Adrenal gland (tissue), 12 donors: ENCODE results near the gene LYRM1. TPM values are rescaled to one million over a fixed set of nuclear protein-coding genes. Genes with fewer than 3 reads are reported as not detected.
A peak's percentile ranks its signal among the peaks of the same experiment; 100 is the strongest.

ENCODE experiments used
- DNase-seq, 7 donors: peaks; one replicate each; pipeline ENCODE4 v3.0.0-alpha.2; 2019 to 2020
- H3K27ac ChIP-seq, 5 donors: fragments of 200-600 bp; sonication (generic) in 4 of 5; 1 replicate in 3 of 5; 2 replicates in 2 of 5; pipeline versions ENCODE4 v1.5.1 to v1.8.0; 2016 to 2020; ENCODE audit warnings: mild to moderate bottlenecking in 1 of 5
- H3K27me3 ChIP-seq: fragments of 200-600 bp; 2 replicates; pipeline ENCODE4 v1.8.0; 2021
- H3K36me3 ChIP-seq, 2 donors: fragments of 200-600 bp; replicated peaks in 1 of 2; 1 replicate in 1 of 2; 2 replicates in 1 of 2; pipeline versions ENCODE4 v1.5.1 to v1.8.0; 2018 to 2022
- H3K4me1 ChIP-seq, 2 donors: fragments of 200-600 bp; replicated peaks in 1 of 2; 1 replicate in 1 of 2; 2 replicates in 1 of 2; pipeline versions ENCODE4 v1.5.1 to v1.8.0; 2018 to 2021
- H3K4me3 ChIP-seq, 4 donors: fragments of 200-600 bp; sonication (generic) in 3 of 4; one replicate each; pipeline ENCODE4 v1.5.1; 2016 to 2018
- H3K9me3 ChIP-seq, 3 donors: fragments of 200-600 bp; sonication (generic) in 1 of 3; replicated peaks in 1 of 3; 1 replicate in 2 of 3; 2 replicates in 1 of 3; pipeline versions ENCODE4 v1.5.1 to v1.8.0; 2016 to 2021
- POLR2A ChIP-seq, 2 donors: fragments of 450-650 bp; IDR thresholded peaks; one replicate each; pipeline ENCODE4 v1.6.1; 2017; ENCODE audit warnings: antibody characterized with exemption in 2 of 2, mild to moderate bottlenecking in 2 of 2, moderate library complexity in 1 of 2
- WGBS, 4 donors: extraction: QIAGEN DNeasy Blood & Tissue Kit in 2 of 4; methylation state at CpG; one replicate each; pipeline versions ENCODE4 v1.1.5 to v1.1.7; 2013 to 2017; 5-methylcytosine and 5-hydroxymethylcytosine counted together
- intact Hi-C, 2 donors: fragments of 100-400 bp; cut with DNase I; formaldehyde crosslinking; loops; one replicate each; pipeline versions ENCODE4 v1.14.1 to v1.15.0; 2022 to 2023
- polyA plus RNA-seq, 3 donors: library from polyadenylated mRNA; stranded (reverse); fragments of 200-250 nt in 2 of 3; fragments of 350-450 nt in 1 of 3; fragmentation: Illumina TruSeq in 1 of 3; extraction: RNeasy Lipid Tissue Mini Kit (QIAGEN cat#74804) in 1 of 3; gene quantifications; one replicate each; pipeline ENCODE4 v1.2.3, GENCODE V29; 2013 to 2014
- total RNA-seq, 9 donors: library from RNA; depleted of rRNA in 4 of 9; stranded (reverse); fragments of >200 nt in 4 of 9; fragments of 120-200 nt in 1 of 9; fragmentation: NEBNext Ultra II Directional in 1 of 9; extraction: Animal tissue kit (Norgen Biotek cat#: 25700) in 1 of 9; gene quantifications; one replicate each; pipeline versions ENCODE4 v1.1.0 to v1.2.4, GENCODE V29; 2013 to 2023
- TF ChIP-seq, protein P1 (sequence below), 6 experiments: fragments of 450-650 bp in 4 of 6; fragments of 200-600 bp in 2 of 6; sonication (generic) in 1 of 6; IDR thresholded peaks; 1 replicate in 5 of 6; 2 replicates in 1 of 6; pipeline versions ENCODE4 v1.5.1 to v1.8.0; 2016 to 2021; ENCODE audit warnings: antibody characterized with exemption in 6 of 6, mild to moderate bottlenecking in 2 of 6, moderate library complexity in 1 of 6
- donor health status: healthy with polysubstance abuse.
- donor health status: Bipolar disorder and iron deficiency.
- donor health status: DM: yes; HTN: yes; CAD: no.
- donor health status: DM: no; HTN: no; CAD: no.
- donor health status: DM: no; HTN: no; CAD: no.
- donor health status: DM: yes; HTN: yes; CAD: no.

Gene LYRM1
- total and polyA plus RNA-seq, 12 donors = 18.0 to 74.0 (median 38.0) TPM

DNA sequence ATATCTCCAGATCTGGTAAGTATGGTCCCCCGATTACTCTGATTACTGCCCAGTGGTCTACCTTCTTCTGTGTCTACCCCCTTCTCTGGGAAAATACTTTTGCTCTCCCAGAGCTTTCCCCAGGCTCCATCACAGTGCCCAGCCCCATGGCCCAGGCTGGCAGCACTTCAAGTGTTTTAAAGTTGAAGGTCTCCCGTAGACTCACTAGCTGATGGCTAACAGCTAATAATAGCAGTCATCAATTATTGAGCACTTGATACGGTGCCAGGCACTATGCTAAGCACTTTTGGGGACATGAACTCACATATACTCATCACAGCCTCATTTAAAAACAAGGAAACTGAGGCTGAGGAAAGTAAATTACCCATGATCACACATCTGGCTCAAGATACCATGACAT, 33.8 kb upstream of the LYRM1 start:
- peaks cover 57 to 77% of the 10 kb centered on the region in 2 donors for H3K4me1 ChIP-seq
- peak overlapping the region; percentile 50 to 85 (median 84) for H3K27ac ChIP-seq
- TF ChIP-seq, protein P1, sequence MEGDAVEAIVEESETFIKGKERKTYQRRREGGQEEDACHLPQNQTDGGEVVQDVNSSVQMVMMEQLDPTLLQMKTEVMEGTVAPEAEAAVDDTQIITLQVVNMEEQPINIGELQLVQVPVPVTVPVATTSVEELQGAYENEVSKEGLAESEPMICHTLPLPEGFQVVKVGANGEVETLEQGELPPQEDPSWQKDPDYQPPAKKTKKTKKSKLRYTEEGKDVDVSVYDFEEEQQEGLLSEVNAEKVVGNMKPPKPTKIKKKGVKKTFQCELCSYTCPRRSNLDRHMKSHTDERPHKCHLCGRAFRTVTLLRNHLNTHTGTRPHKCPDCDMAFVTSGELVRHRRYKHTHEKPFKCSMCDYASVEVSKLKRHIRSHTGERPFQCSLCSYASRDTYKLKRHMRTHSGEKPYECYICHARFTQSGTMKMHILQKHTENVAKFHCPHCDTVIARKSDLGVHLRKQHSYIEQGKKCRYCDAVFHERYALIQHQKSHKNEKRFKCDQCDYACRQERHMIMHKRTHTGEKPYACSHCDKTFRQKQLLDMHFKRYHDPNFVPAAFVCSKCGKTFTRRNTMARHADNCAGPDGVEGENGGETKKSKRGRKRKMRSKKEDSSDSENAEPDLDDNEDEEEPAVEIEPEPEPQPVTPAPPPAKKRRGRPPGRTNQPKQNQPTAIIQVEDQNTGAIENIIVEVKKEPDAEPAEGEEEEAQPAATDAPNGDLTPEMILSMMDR (IDR thresholded peaks at IDR 0.05) = no peak
- no peak for TF ChIP-seq POLR2A (IDR thresholded peaks at IDR 0.05)
- H3K9me3 ChIP-seq = no peaks in the 10 kb centered on the region
- peak; percentile 81 to 91 (median 83) for DNase-seq
- H3K27me3 ChIP-seq = no peaks in the 10 kb centered on the region
- 41 to 54% (median 43%) methylated on average over 3 of the region's 3 CpGs for WGBS, 4 donors
- intact Hi-C loops = no loop called here
- peaks cover 0 to 6% of the 10 kb centered on the region in 2 donors for H3K36me3 ChIP-seq
- no peak overlapping the region for H3K4me3 ChIP-seq

DNA sequence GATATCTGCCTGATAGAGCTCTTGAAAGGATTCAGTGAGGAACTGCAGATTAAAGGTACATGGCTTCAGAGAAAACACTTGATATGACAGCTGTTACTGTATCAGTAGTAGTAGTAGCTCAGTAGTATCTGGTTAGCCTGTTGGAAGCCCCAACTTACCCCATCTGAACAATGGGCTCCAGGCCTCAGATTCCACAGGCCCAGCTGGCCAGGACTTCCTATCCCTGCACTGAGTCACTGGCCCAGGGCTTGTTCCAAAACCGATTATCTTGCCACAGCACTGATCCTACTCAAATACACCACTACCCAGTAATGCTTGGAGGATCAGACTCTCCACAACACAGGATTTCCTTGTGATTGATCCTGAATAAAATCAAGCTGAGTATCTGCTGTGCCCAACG, 33.0 kb upstream of the LYRM1 start:
- no peaks in the 10 kb centered on the region for H3K9me3 ChIP-seq
- intact Hi-C loops = no loop called here
- H3K4me1 ChIP-seq = peaks cover 57 to 84% of the 10 kb centered on the region in 2 donors
- no peaks in the 10 kb centered on the region for H3K27me3 ChIP-seq
- no peak overlapping the region for H3K4me3 ChIP-seq
- no peaks in the 10 kb centered on the region for H3K36me3 ChIP-seq
- whole genome bisulfite sequencing, 4 donors = 40 to 67% (median 57%) methylated on average over 1 to 2 of the region's 2 CpGs; no CpG with 5 or more reads in 1 of the 4 donors
- DNase-seq = peak in 5 of 7 donors; percentile 29 to 52 (median 35)
- TF ChIP-seq, protein P1 (IDR thresholded peaks at IDR 0.05) = no peak
- TF ChIP-seq POLR2A (IDR thresholded peaks at IDR 0.05) = no peak
- peak overlapping the region in 4 of 5 donors; percentile 80 to 85 (median 84) for H3K27ac ChIP-seq

DNA sequence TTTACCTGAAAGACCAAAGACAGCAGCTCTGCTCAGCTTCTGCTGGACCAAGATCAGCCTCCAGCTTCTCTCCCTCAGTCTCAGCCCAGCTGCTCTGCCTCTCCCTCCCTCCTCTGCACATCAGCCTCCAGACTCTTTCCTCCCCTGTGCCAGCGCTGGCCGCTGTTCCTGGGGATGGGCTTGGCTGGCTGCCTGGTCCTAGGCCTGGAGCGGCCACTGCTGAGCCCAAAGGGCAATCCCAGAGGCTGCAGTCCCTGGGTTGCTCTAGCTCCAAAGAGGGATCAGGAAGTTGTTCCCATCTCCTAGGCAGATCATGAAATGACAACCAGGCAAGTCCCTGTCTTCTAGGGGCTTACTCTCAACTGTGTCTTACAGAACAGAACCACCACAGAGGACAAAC, 31.7 kb upstream of the LYRM1 start:
- intact Hi-C loops = no loop called here
- peak; percentile 89 to 95 (median 92) for DNase-seq
- H3K4me3 ChIP-seq = no peak overlapping the region

DNA sequence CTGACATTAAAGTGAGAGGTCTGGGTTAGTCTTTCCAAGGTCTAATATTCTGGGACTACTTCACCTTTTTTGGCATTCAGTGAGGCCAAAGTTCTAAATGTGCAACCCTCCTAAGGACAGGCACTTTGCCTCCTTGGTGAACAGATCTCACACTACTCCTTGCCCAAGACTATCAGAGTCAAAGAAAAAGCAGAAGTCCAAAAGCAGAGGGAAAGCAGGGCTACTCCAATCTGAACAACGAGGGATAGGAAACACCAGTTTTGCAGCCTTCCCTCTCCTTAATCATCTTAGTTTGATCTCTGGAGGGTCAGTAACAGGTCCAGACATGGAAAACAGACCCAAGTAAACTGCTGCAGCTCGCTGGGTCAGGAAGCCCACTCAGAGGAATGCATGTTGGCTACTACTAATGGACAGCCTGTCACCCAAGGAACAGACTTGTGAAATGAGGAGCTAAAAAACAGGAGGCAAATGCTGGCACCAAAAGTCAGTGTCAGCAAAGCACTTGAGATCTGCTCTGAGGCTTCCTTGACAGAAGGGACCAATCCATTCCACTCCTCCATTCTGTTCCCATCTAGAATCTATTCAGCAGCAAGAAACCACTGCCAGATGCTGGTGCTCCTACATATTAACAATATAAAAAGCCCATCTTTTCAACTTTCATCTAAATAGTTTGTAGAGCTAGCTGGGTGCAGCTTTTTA, 30.3 kb upstream of the LYRM1 start:
- intact Hi-C loops = no loop called here
- Histone ChIP-seq H3K9me3 (no peaks in the 10 kb centered on the region), H3K4me1 (peaks cover 54 to 72% of the 10 kb centered on the region in 2 donors), H3K36me3 (no peaks in the 10 kb centered on the region), H3K27me3 (no peaks in the 10 kb centered on the region), H3K27ac (peak overlapping the region in 4 of 5 donors; percentile 7 to 85 (median 62)), H3K4me3 (no peak overlapping the region)
- no peak for TF ChIP-seq POLR2A (IDR thresholded peaks at IDR 0.05)
- TF ChIP-seq, protein P1 (IDR thresholded peaks at IDR 0.05) = no peak
- 51 to 73% (median 58%) methylated on average over 2 of the region's 2 CpGs for WGBS, 4 donors
- no peak for DNase-seq

More for the DNA sequence above, 31.7 kb upstream of the LYRM1 start:
- WGBS, 4 donors = 9 to 39% (median 20%) methylated on average over 2 to 3 of the region's 3 CpGs
- no peaks in the 10 kb centered on the region for H3K27me3 ChIP-seq
- peaks cover 57 to 84% of the 10 kb centered on the region in 2 donors for H3K4me1 ChIP-seq
- H3K27ac ChIP-seq = peak overlapping the region in 4 of 5 donors; percentile 48 to 85 (median 80)
- H3K36me3 ChIP-seq = no peaks in the 10 kb centered on the region
- H3K9me3 ChIP-seq = no peaks in the 10 kb centered on the region
- TF ChIP-seq, protein P1 (IDR thresholded peaks at IDR 0.05) = no peak
- peak in 1 of 2 donors; percentile 63 for TF ChIP-seq POLR2A (IDR thresholded peaks at IDR 0.05)
